ENCODE results near the gene MICALL2. TPM values are rescaled to one million over a fixed set of nuclear protein-coding genes. Genes with fewer than 3 reads are reported as not detected.

MICALL2 gene
- total RNA-seq, 6 donors from 2014 or later = 17.8 to 67.1 (median 42.4) TPM

DNA sequence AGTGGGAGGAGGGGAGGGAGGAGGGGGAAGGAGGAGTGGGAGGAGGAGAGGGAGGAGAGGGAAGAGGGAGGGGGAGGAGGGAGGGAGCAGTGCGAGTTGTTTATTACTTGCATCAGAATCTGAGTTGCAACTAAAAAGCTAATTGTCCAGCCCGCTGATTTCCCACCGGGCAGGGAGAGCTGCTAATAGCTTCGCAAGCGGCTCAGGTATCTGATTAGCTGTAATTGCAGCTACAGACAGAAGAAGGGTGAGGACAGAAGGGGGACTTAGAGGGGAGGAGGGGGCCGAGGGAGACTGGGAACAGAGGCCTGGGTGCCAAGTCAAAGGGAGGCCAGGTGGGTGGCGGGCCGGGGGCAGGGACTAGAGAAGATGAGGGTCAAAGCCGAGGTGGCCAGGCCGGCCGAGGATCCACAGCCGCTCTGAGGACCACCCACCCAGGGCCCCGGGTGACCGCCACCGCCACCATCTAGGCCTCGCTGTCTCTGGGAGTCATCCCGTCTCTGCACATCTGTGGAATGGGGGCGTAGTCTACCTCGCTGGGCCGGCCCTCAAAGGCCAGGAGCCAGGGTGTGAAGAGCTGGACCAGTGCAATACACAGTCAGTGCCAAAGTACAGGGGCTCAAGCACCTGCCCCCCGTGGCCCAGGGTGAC, 54.2 kb downstream of the MICALL2 start:
- Histone ChIP-seq H3K36me3 (no peaks in the 10 kb centered on the region), H3K4me3 (no peak overlapping the region), H3K27ac (no peak overlapping the region), H3K4me1 (peaks cover 0 to 4% (median 0%) of the 10 kb centered on the region in 4 donors), H3K9me3 (peaks cover 0 to 8% (median 7%) of the 10 kb centered on the region in 4 donors), H3K27me3 (peaks cover 0 to 25% (median 11%) of the 10 kb centered on the region in 4 donors)
- WGBS, 2 donors = 56 to 58% methylated on average over 12 to 13 of the region's 21 CpGs
- ATAC-seq (ENCODE audit: low FRiP score in 2 of 2) = no peak
- DNase-seq = peak in 1 of 2 donors; percentile 70
- no peak for TF ChIP-seq POLR2AphosphoS5 (IDR thresholded peaks at IDR 0.05)
- TF ChIP-seq POLR2A (IDR thresholded peaks at IDR 0.05) = no peak
- TF ChIP-seq EP300 (IDR thresholded peaks at IDR 0.05) = no peak
- TF ChIP-seq, protein P1, sequence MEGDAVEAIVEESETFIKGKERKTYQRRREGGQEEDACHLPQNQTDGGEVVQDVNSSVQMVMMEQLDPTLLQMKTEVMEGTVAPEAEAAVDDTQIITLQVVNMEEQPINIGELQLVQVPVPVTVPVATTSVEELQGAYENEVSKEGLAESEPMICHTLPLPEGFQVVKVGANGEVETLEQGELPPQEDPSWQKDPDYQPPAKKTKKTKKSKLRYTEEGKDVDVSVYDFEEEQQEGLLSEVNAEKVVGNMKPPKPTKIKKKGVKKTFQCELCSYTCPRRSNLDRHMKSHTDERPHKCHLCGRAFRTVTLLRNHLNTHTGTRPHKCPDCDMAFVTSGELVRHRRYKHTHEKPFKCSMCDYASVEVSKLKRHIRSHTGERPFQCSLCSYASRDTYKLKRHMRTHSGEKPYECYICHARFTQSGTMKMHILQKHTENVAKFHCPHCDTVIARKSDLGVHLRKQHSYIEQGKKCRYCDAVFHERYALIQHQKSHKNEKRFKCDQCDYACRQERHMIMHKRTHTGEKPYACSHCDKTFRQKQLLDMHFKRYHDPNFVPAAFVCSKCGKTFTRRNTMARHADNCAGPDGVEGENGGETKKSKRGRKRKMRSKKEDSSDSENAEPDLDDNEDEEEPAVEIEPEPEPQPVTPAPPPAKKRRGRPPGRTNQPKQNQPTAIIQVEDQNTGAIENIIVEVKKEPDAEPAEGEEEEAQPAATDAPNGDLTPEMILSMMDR (IDR thresholded peaks at IDR 0.05) = no peak

DNA sequence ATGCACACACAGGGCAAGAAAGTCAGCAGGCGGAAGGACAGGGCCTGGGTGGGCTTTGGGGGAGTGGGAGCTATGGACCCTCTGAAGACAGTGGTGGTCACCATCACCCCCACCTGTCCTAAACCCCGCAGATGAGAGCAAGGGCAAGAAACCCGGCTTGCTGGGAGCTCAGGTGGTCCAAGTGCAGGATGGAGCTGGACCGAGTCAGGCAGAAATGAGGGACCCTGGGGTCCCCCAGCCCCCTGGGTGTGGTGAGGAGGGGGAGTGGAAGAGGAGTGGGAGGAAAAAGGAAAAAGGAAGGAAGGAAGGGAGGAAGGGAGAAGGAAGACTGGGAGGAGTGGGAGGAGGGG, 54.8 kb downstream of the MICALL2 start:
- no peak overlapping the region for H3K4me3 ChIP-seq
- no peak overlapping the region for H3K27ac ChIP-seq
- ATAC-seq (ENCODE audit: low FRiP score in 2 of 2) = no peak
- H3K4me1 ChIP-seq = peaks cover 0 to 4% (median 0%) of the 10 kb centered on the region in 4 donors
- H3K36me3 ChIP-seq = no peaks in the 10 kb centered on the region
- TF ChIP-seq POLR2A (IDR thresholded peaks at IDR 0.05) (no peak), EP300 (IDR thresholded peaks at IDR 0.05) (no peak), POLR2AphosphoS5 (IDR thresholded peaks at IDR 0.05) (no peak)
- TF ChIP-seq, protein P1 (IDR thresholded peaks at IDR 0.05) = no peak
- WGBS, 2 donors = 41 to 55% methylated on average over 3 to 4 of the region's 4 CpGs
- peaks cover 0 to 8% (median 7%) of the 10 kb centered on the region in 4 donors for H3K9me3 ChIP-seq
- peaks cover 0 to 25% (median 11%) of the 10 kb centered on the region in 4 donors for H3K27me3 ChIP-seq
- no peak for DNase-seq

DNA sequence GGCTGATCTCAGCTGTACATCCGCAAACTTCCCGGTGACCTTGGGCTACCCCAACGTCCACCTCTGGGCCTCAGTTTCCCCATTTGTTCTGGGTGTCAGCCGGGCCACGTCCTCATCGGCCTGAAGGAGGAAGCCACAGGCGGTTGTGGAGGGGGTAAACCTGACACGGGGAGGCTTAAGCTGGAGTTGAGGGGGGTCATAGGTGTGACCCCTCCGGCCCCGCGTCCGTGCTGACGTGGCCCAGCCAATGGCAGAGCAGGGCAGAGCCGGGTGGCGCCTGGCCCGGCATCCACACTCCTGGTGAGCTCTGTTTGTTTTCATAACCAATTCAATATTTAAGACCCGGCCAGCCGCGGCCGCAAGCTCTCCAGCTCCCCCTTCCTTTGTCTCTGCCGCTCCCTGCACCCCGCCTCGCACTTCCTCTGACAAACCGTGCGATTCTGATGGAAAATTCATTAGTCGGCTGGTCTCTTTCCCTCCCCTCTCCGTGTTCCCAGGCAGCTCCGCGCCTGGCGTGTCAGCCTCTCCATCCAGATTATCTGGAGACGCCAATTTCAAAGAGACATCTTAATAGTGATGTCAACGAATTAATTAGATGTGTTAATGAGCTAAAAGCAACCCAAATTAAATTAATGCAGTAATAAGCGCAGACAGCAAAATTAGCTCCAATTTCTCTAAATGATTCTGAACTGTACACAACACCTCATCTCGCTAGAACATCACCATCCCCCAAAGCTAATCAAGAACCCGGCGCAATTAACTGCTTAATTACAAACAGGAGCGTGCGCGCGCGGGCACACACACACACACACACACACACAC, 55.4 kb downstream of the MICALL2 start:
- Histone ChIP-seq H3K4me1 (peaks cover 0 to 4% (median 0%) of the 10 kb centered on the region in 4 donors), H3K27ac (no peak overlapping the region), H3K27me3 (peaks cover 0 to 25% (median 11%) of the 10 kb centered on the region in 4 donors), H3K4me3 (no peak overlapping the region), H3K36me3 (no peaks in the 10 kb centered on the region), H3K9me3 (peaks cover 0 to 8% (median 7%) of the 10 kb centered on the region in 4 donors)
- 7 to 13% methylated on average over 35 to 41 of the region's 41 CpGs for WGBS, 2 donors
- DNase-seq = peak in 1 of 2 donors; percentile 78
- TF ChIP-seq, protein P1 (IDR thresholded peaks at IDR 0.05) = no peak
- TF ChIP-seq POLR2A (IDR thresholded peaks at IDR 0.05) (no peak), POLR2AphosphoS5 (IDR thresholded peaks at IDR 0.05) (no peak), EP300 (IDR thresholded peaks at IDR 0.05) (no peak)
- no peak for ATAC-seq (ENCODE audit: low FRiP score in 2 of 2)

DNA sequence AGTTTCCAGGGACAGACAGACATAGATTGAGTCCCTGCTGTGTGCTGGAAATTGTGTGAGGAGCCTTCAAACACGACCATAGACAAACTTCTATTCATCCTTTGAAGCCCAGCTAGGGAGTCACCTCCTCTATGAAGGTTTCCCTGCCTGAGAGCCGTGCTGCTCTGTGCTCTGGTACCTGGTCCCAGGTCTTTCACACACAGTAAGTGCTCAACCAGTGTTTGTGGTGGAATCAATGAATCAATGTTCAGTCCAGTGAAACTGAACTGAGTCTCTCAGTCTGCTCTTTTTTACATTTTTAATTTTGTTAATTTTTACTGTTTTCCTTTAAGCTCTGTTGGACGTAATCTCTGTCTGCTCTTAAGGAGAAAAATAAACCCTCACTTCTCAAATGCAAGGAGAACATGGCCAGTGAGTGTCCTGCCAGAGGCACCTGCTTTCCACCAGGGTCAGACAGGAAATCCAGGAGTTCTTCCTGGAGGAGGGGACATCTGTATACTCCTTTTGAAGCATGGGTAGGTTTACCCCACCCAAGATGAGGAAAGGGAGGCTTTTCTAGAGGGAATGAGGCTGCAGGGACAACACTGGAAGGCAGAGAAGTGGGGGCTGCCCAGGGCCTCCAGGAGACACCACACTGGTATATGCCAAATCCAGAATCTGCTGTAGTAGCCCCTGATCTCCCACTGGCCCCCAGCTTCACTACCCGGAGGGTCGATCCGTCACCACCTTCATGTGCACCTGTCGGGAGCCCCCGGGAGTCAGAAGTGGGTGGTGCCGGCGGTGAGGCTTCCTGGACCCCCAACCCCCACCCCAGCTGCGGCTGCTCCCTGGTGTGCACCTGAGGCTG, 56.3 kb downstream of the MICALL2 start:
- no peak for TF ChIP-seq POLR2AphosphoS5 (IDR thresholded peaks at IDR 0.05)
- TF ChIP-seq EP300 (IDR thresholded peaks at IDR 0.05) = no peak
- no peak for TF ChIP-seq POLR2A (IDR thresholded peaks at IDR 0.05)
- TF ChIP-seq, protein P1 (IDR thresholded peaks at IDR 0.05) = no peak
- H3K27me3 ChIP-seq = peaks cover 0 to 25% (median 11%) of the 10 kb centered on the region in 4 donors
- ATAC-seq (ENCODE audit: low FRiP score in 2 of 2) (no peak), DNase-seq (peak in 1 of 2 donors; percentile 45)
- H3K4me3 ChIP-seq = no peak overlapping the region
- WGBS, 2 donors = 41 to 44% methylated on average over 8 to 11 of the region's 11 CpGs
- H3K9me3 ChIP-seq = peaks cover 0 to 8% (median 7%) of the 10 kb centered on the region in 4 donors
- H3K27ac ChIP-seq = no peak overlapping the region
- H3K36me3 ChIP-seq = no peaks in the 10 kb centered on the region
- peaks cover 0 to 4% (median 0%) of the 10 kb centered on the region in 4 donors for H3K4me1 ChIP-seq

All from upper lobe of left lung (tissue), 6 donors.